Breast epithelium (tissue), 3 donors: Measurements from ENCODE around the gene NPBWR2.

Experiments
- CTCF ChIP-seq, 3 donors: fragments of 450-650 bp; IDR thresholded peaks; one replicate each; pipeline ENCODE4 v1.5.1; 2016 to 2017; ENCODE audit warnings: antibody characterized with exemption in 3 of 3, mild to moderate bottlenecking in 3 of 3, moderate library complexity in 3 of 3
- POLR2A ChIP-seq: fragments of 450-650 bp; IDR thresholded peaks from one replicate; pipeline ENCODE4 v1.6.1; 2016; ENCODE audit warnings: antibody characterized with exemption, mild to moderate bottlenecking, moderate library complexity
- POLR2AphosphoS5 ChIP-seq, 3 donors: sonication (generic); formaldehyde crosslinking; IDR thresholded peaks; one replicate each; pipeline ENCODE4 v1.6.1; 2017; ENCODE audit warnings: antibody characterized with exemption in 3 of 3

- TF ChIP-seq CTCF (IDR thresholded peaks at IDR 0.05) (no peak), POLR2A (no peak), POLR2AphosphoS5 (IDR thresholded peaks at IDR 0.05) (no peak)
Measured at GRCh38 chr20:64154590-64155257, 47.4 kb upstream of the NPBWR2 start.
